ENCODE data around the gene TUBA8.

The TUBA8 gene

GRCh38 chr22:18114976-18115652 lies 4.5 kb downstream of the TUBA8 start:
- no peak overlapping the region for H3K4me3 ChIP-seq (replicated peaks; ENCODE audit: low read depth, low read length)
- TF ChIP-seq CTCF (IDR thresholded peaks at IDR 0.05; ENCODE audit: low read length, missing control alignments), result no peak
- DNase-seq (ENCODE audit: low read depth), result no peak

- no peak for DNase-seq (ENCODE audit: low read depth)
- no peak for TF ChIP-seq CTCF (IDR thresholded peaks at IDR 0.05; ENCODE audit: low read length, missing control alignments)
- no peak overlapping the region for H3K4me3 ChIP-seq (replicated peaks; ENCODE audit: low read depth, low read length)
Observed at GRCh38 chr22:18115906-18116371, 5.3 kb downstream of the TUBA8 start.

- TF ChIP-seq CTCF (IDR thresholded peaks at IDR 0.05; ENCODE audit: low read length, missing control alignments), result no peak
- H3K4me3 ChIP-seq (replicated peaks; ENCODE audit: low read depth, low read length), result no peak overlapping the region
- no peak for DNase-seq (ENCODE audit: low read depth)
Observed at GRCh38 chr22:18116634-18117033, 6.0 kb downstream of the TUBA8 start.

- no peak overlapping the region for H3K4me3 ChIP-seq (replicated peaks; ENCODE audit: low read depth, low read length)
- no peak for DNase-seq (ENCODE audit: low read depth)
- TF ChIP-seq CTCF (IDR thresholded peaks at IDR 0.05; ENCODE audit: low read length, missing control alignments), result no peak
Observed at GRCh38 chr22:18118345-18118915, 7.8 kb downstream of the TUBA8 start.

GRCh38 chr22:18119409-18120110 lies 9.0 kb downstream of the TUBA8 start:
- no peak overlapping the region for H3K4me3 ChIP-seq (replicated peaks; ENCODE audit: low read depth, low read length)
- DNase-seq (ENCODE audit: low read depth), result no peak
- no peak for TF ChIP-seq CTCF (IDR thresholded peaks at IDR 0.05; ENCODE audit: low read length, missing control alignments)

- DNase-seq (ENCODE audit: low read depth), result no peak
- no peak for TF ChIP-seq CTCF (IDR thresholded peaks at IDR 0.05; ENCODE audit: low read length, missing control alignments)
Observed at GRCh38 chr22:18120857-18121256, 10.2 kb downstream of the TUBA8 start.

More at GRCh38 chr22:18120857-18121256, 10.2 kb downstream of the TUBA8 start:
- no peak overlapping the region for H3K4me3 ChIP-seq (replicated peaks; ENCODE audit: low read depth, low read length)
